ENCODE results near the gene PEPD.

- TF ChIP-seq, protein P1, sequence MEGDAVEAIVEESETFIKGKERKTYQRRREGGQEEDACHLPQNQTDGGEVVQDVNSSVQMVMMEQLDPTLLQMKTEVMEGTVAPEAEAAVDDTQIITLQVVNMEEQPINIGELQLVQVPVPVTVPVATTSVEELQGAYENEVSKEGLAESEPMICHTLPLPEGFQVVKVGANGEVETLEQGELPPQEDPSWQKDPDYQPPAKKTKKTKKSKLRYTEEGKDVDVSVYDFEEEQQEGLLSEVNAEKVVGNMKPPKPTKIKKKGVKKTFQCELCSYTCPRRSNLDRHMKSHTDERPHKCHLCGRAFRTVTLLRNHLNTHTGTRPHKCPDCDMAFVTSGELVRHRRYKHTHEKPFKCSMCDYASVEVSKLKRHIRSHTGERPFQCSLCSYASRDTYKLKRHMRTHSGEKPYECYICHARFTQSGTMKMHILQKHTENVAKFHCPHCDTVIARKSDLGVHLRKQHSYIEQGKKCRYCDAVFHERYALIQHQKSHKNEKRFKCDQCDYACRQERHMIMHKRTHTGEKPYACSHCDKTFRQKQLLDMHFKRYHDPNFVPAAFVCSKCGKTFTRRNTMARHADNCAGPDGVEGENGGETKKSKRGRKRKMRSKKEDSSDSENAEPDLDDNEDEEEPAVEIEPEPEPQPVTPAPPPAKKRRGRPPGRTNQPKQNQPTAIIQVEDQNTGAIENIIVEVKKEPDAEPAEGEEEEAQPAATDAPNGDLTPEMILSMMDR (IDR thresholded peaks at IDR 0.05): no peak
- TF ChIP-seq POLR2A (IDR thresholded peaks at IDR 0.05): no peak
Measured at GRCh38 chr19:33344573-33344925, 177.0 kb downstream of the PEPD start.

Measured in esophagus squamous epithelium (tissue), 4 donors.